HEK293 (cell line): ENCODE data around the gene ARHGEF7.

Experiments
- CTCF ChIP-seq: fragments of 450-650 bp; formaldehyde crosslinking; IDR thresholded peaks from 2 replicates; pipeline ENCODE4 v1.5.1; 2016; ENCODE audit warnings: missing biosample characterization, missing genetic modification characterization
- ELK4 ChIP-seq: IDR thresholded peaks from 2 replicates; pipeline ENCODE4 v1.6.1; 2011; ENCODE audit warnings: mild to moderate bottlenecking, low read depth, low read length, borderline replicate concordance
- HOXA7 ChIP-seq: sonication (generic); formaldehyde crosslinking; IDR thresholded peaks from 2 replicates; pipeline ENCODE4 v1.8.1; 2022; ENCODE audit warnings: missing genetic modification reagents, borderline replicate concordance
- HOXC10 ChIP-seq: sonication (generic); formaldehyde crosslinking; IDR thresholded peaks from 2 replicates; pipeline ENCODE4 v1.8.1; 2023; ENCODE audit warnings: mild to moderate bottlenecking, missing genetic modification reagents
- KLF17 ChIP-seq: fragments of 450-650 bp; formaldehyde crosslinking; IDR thresholded peaks from 2 replicates; pipeline ENCODE4 v1.5.1; 2016; ENCODE audit warnings: missing biosample characterization, missing genetic modification characterization
- KLF9 ChIP-seq: fragments of 450-650 bp; formaldehyde crosslinking; IDR thresholded peaks from 2 replicates; pipeline ENCODE4 v1.5.1; 2016; ENCODE audit warnings: missing biosample characterization, missing genetic modification characterization, low read depth
- ZBTB7A ChIP-seq: fragments of 450-650 bp; formaldehyde crosslinking; IDR thresholded peaks from 2 replicates; pipeline ENCODE4 v1.5.1; 2016; ENCODE audit warnings: low read depth, missing biosample characterization, missing genetic modification characterization
- ZNF48 ChIP-seq: fragments of 450-650 bp; formaldehyde crosslinking; IDR thresholded peaks from 2 replicates; pipeline ENCODE4 v1.5.1; 2016; ENCODE audit warnings: missing biosample characterization, missing genetic modification characterization
- ZNF501 ChIP-seq: fragments of 450-650 bp; formaldehyde crosslinking; IDR thresholded peaks from 2 replicates; pipeline ENCODE4 v1.5.1; 2016; ENCODE audit warnings: missing biosample characterization, missing genetic modification characterization
- ZNF670 ChIP-seq: fragments of 450-650 bp; formaldehyde crosslinking; IDR thresholded peaks from 2 replicates; pipeline ENCODE4 v1.5.1; 2016; ENCODE audit warnings: missing biosample characterization, missing genetic modification characterization, low read depth
- ZNF701 ChIP-seq: fragments of 450-650 bp; formaldehyde crosslinking; IDR thresholded peaks from 2 replicates; pipeline ENCODE4 v1.5.1; 2016; ENCODE audit warnings: missing biosample characterization, missing genetic modification characterization
- ZNF777 ChIP-seq: fragments of 450-650 bp; formaldehyde crosslinking; IDR thresholded peaks from 2 replicates; pipeline ENCODE4 v1.5.1; 2017; ENCODE audit warnings: missing biosample characterization, missing genetic modification characterization, borderline replicate concordance
- ZNF792 ChIP-seq: fragments of 450-650 bp; formaldehyde crosslinking; IDR thresholded peaks from 2 replicates; pipeline ENCODE4 v1.5.1; 2016; ENCODE audit warnings: missing biosample characterization, missing genetic modification characterization

GRCh38 chr13:111227405-111227804, 112.3 kb downstream of the ARHGEF7 start:
- TF ChIP-seq HOXC10 (no peak), ZNF48 (tag by site-specific recombination) (no peak), ZNF670 (tag by site-specific recombination) (no peak), HOXA7 (no peak), ZNF792 (tag by site-specific recombination) (no peak), CTCF (tag by site-specific recombination) (no peak), KLF9 (no peak), ELK4 (no peak), ZNF501 (no peak), ZNF777 (no peak), ZBTB7A (tag by site-specific recombination) (no peak), ZNF701 (tag by site-specific recombination) (no peak), KLF17 (tag by site-specific recombination) (no peak)
